ENCODE measurements around the gene GALNT1.

GALNT1 gene

DNA sequence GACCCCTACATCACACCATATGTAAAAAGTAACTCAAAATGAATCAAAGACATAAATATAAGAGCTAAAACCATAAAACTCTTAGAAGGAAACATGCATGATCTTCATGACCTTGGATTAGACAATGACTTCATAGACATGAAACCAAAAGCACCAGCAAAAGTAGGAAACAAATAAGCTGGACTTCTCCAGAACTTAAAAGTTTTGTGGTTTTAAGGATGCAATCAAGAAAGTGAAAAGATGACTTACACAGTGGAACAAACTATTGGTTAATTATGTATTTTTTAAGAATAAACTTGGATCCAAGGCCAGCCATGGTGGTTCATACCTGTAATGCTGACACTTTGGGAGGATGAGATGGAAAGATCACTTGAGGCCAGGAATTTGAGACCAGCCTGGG, 150.2 kb downstream of the GALNT1 start:
- no peak overlapping the region for H3K4me3 ChIP-seq (ENCODE audit: low read depth, low read length)
- no peak for DNase-seq (ENCODE audit: low read depth)
- TF ChIP-seq CTCF (IDR thresholded peaks at IDR 0.05; ENCODE audit: insufficient read depth, low read depth, low read length, missing control alignments), result no peak

DNA sequence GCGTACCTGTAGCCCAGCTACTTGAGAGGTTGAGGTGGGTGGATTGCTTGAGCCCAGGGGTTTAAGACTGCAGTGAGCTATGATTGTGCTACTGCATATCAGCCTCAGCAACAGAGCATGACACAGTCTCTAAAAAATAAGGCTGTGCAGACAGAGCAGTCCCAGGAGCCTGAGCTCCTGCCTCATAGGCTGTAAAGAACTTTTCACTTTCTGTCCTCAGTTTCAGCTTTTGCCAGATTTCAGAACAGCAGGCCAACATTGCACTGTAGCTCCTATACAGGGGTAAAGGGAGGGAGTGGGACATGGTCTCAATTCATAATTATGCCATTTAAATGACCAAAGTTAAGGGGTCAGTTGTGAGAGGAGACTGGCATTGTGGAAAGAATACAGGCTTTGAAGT, 150.6 kb downstream of the GALNT1 start:
- H3K4me3 ChIP-seq (ENCODE audit: low read depth, low read length), result no peak overlapping the region
- no peak for TF ChIP-seq CTCF (IDR thresholded peaks at IDR 0.05; ENCODE audit: insufficient read depth, low read depth, low read length, missing control alignments)
- no peak for DNase-seq (ENCODE audit: low read depth)

GRCh38 chr18:35732636-35733035, 151.1 kb downstream of the GALNT1 start:
- H3K4me3 ChIP-seq (ENCODE audit: low read depth, low read length), result no peak overlapping the region
- no peak for DNase-seq (ENCODE audit: low read depth)
- no peak for TF ChIP-seq CTCF (IDR thresholded peaks at IDR 0.05; ENCODE audit: insufficient read depth, low read depth, low read length, missing control alignments)

DNA sequence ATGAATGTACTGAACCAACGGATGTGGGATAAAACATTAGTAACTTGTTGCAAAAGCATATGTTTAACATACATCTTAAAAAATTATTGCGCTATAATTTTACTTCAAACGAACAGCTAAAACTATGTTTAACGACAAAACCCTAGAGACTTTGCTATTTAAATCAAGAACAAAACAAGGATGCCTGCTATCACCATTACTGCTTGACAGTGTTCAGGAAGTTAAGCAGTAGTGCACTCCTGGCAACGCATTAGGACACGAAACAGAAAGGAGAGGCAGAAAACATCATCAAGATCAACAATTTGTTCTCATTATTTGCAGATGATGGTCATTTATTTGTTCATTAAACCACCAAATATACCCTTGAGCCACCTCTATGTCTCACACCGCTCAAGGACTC, 151.9 kb downstream of the GALNT1 start:
- TF ChIP-seq CTCF (IDR thresholded peaks at IDR 0.05; ENCODE audit: insufficient read depth, low read depth, low read length, missing control alignments), result no peak
- DNase-seq (ENCODE audit: low read depth), result no peak
- no peak overlapping the region for H3K4me3 ChIP-seq (ENCODE audit: low read depth, low read length)

DNA sequence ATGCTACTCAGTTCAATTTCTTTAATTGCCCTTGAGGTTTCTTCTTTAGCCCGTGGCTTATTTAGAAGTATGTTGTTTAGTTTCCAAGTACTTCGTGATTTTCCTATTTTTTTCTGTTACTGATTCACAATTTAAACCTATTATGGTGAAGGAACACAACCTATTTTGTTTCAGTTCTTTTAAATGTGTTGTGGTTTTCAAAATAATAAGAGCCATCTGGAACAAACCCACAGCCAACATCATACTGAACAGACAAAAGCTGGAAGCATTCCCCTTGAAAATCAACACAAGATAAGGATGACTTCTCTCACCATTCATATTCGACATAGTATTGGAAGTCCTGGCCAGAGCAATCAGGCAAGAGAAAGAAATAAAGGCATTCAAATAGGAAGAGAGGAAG, 155.2 kb downstream of the GALNT1 start:
- TF ChIP-seq CTCF (IDR thresholded peaks at IDR 0.05; ENCODE audit: insufficient read depth, low read depth, low read length, missing control alignments), result no peak
- no peak for DNase-seq (ENCODE audit: low read depth)
- no peak overlapping the region for H3K4me3 ChIP-seq (ENCODE audit: low read depth, low read length)

DNA sequence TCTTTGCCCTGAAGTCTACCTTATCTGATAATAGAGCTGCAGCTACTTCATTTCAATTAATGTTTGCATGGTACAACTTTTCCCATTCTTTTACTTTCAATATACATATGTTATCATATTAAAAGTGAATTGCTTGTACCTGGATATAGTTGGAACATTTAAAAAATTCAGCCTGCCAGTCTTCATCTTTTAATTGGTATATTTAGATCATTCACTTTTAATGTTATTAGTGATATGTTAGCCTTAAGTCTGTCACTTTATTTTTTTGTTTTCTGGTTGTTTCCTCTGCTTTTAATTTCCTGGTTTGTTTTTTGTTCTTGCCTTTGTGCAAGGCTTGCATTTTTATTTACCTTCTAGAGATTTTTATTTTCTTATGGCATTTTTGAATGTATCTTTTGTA, 158.2 kb downstream of the GALNT1 start:
- no peak for DNase-seq (ENCODE audit: low read depth)
- TF ChIP-seq CTCF (IDR thresholded peaks at IDR 0.05; ENCODE audit: insufficient read depth, low read depth, low read length, missing control alignments), result no peak
- H3K4me3 ChIP-seq (ENCODE audit: low read depth, low read length), result no peak overlapping the region

DNA sequence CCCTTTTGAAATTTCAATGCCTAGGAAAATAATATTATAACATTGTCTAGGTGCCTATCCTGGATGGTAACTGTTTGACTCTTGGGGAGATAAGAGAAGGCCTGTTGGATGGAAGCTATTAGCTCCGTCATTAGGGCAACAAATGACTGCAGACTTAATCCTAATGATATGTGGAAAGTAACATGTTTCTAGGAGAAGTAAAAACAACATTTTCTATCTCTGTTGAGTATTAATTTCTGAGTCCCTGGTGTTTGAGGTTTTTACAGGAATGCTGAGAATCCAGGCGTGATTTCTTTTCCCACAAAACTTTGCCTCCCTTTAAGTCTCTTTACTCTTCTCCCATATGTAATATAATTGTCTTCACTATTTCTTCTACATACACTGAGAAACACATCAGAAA, 159.1 kb downstream of the GALNT1 start:
- DNase-seq (ENCODE audit: low read depth), result no peak
- no peak overlapping the region for H3K4me3 ChIP-seq (ENCODE audit: low read depth, low read length)
- no peak for TF ChIP-seq CTCF (IDR thresholded peaks at IDR 0.05; ENCODE audit: insufficient read depth, low read depth, low read length, missing control alignments)
